Central memory CD8-positive, alpha-beta T cell (primary cell): ENCODE results near the gene HBD.

Source experiments
- ATAC-seq: fragments of 150-1000 bp; cut with Tn5 transposase; replicated peaks from 2 replicates; pipeline ENCODE4 v1.10.0; 2022; ENCODE audit warnings: mild to moderate bottlenecking, moderate FRiP score, moderate number of reproducible peaks; ENCODE audit not compliant: poor library complexity, severe bottlenecking; ENCODE audit errors: extremely low read depth
- DNase-seq, 2 donors: peaks; one replicate each; pipeline ENCODE4 v3.0.0; 2021; ENCODE audit warnings: low spot score in 2 of 2
- H3K27ac Mint-ChIP-seq: one replicate; pipeline ENCODE4 v1.8.0; 2022; ENCODE audit warnings: low read depth, mild to moderate bottlenecking, moderate library complexity, mixed read lengths
- H3K27me3 Mint-ChIP-seq: one replicate; pipeline ENCODE4 v1.8.0; 2022; ENCODE audit warnings: mixed read lengths
- H3K36me3 Mint-ChIP-seq: one replicate; pipeline ENCODE4 v1.8.0; 2022; ENCODE audit warnings: mild to moderate bottlenecking, moderate library complexity, mixed read lengths; ENCODE audit not compliant: insufficient read depth
- H3K4me1 Mint-ChIP-seq: one replicate; pipeline ENCODE4 v1.8.0; 2022; ENCODE audit warnings: mixed read lengths
- H3K4me3 Mint-ChIP-seq: one replicate; pipeline ENCODE4 v1.8.0; 2022; ENCODE audit warnings: mild to moderate bottlenecking, moderate library complexity, mixed read lengths
- H3K9me3 Mint-ChIP-seq: one replicate; pipeline ENCODE4 v1.8.0; 2022; ENCODE audit warnings: mixed read lengths

The HBD gene

GRCh38 chr11:5239046-5239445 is 4.8 kb upstream of the HBD start:
- no peaks in the 10 kb centered on the region for H3K36me3 Mint-ChIP-seq
- DNase-seq: no peak
- no peak overlapping the region for H3K4me3 Mint-ChIP-seq
- H3K4me1 Mint-ChIP-seq: no peaks in the 10 kb centered on the region
- no peak overlapping the region for H3K27ac Mint-ChIP-seq
- H3K9me3 Mint-ChIP-seq: no peaks in the 10 kb centered on the region
- no peaks in the 10 kb centered on the region for H3K27me3 Mint-ChIP-seq
- ATAC-seq: no peak

- H3K27ac Mint-ChIP-seq: no peak overlapping the region
Observed at GRCh38 chr11:5238486-5238885, 4.2 kb upstream of the HBD start.

GRCh38 chr11:5237420-5237819 is 3.1 kb upstream of the HBD start:
- no peaks in the 10 kb centered on the region for H3K27me3 Mint-ChIP-seq
- DNase-seq (no peak), ATAC-seq (no peak)
- no peaks in the 10 kb centered on the region for H3K4me1 Mint-ChIP-seq
- no peaks in the 10 kb centered on the region for H3K36me3 Mint-ChIP-seq
- no peak overlapping the region for H3K27ac Mint-ChIP-seq
- no peak overlapping the region for H3K4me3 Mint-ChIP-seq
- no peaks in the 10 kb centered on the region for H3K9me3 Mint-ChIP-seq

More at GRCh38 chr11:5238486-5238885, 4.2 kb upstream of the HBD start:
- DNase-seq: no peak
- Mint-ChIP-seq H3K27me3 (no peaks in the 10 kb centered on the region), H3K4me3 (no peak overlapping the region), H3K4me1 (no peaks in the 10 kb centered on the region), H3K36me3 (no peaks in the 10 kb centered on the region), H3K9me3 (no peaks in the 10 kb centered on the region)
- no peak for ATAC-seq

- no peak overlapping the region for H3K4me3 Mint-ChIP-seq
- DNase-seq: no peak
- no peaks in the 10 kb centered on the region for H3K27me3 Mint-ChIP-seq
- ATAC-seq: no peak
- H3K9me3 Mint-ChIP-seq: no peaks in the 10 kb centered on the region
- H3K4me1 Mint-ChIP-seq: no peaks in the 10 kb centered on the region
- no peaks in the 10 kb centered on the region for H3K36me3 Mint-ChIP-seq
- no peak overlapping the region for H3K27ac Mint-ChIP-seq
Observed at GRCh38 chr11:5235364-5236095, 1.2 kb upstream of the HBD start.

GRCh38 chr11:5233307-5233706 is 976 bp downstream of the HBD start:
- H3K4me1 Mint-ChIP-seq: no peaks in the 10 kb centered on the region
- H3K36me3 Mint-ChIP-seq: no peaks in the 10 kb centered on the region
- DNase-seq: no peak

GRCh38 chr11:5232821-5233220 is 1.5 kb downstream of the HBD start:
- Mint-ChIP-seq H3K27me3 (no peaks in the 10 kb centered on the region), H3K27ac (no peak overlapping the region), H3K4me1 (no peaks in the 10 kb centered on the region), H3K4me3 (no peak overlapping the region), H3K9me3 (no peaks in the 10 kb centered on the region), H3K36me3 (no peaks in the 10 kb centered on the region)
- DNase-seq: no peak
- ATAC-seq: no peak

More at GRCh38 chr11:5233307-5233706, 976 bp downstream of the HBD start:
- H3K9me3 Mint-ChIP-seq: no peaks in the 10 kb centered on the region
- no peak for ATAC-seq
- H3K27me3 Mint-ChIP-seq: no peaks in the 10 kb centered on the region
- no peak overlapping the region for H3K4me3 Mint-ChIP-seq
- no peak overlapping the region for H3K27ac Mint-ChIP-seq

- H3K4me3 Mint-ChIP-seq: no peak overlapping the region
- no peaks in the 10 kb centered on the region for H3K4me1 Mint-ChIP-seq
- H3K36me3 Mint-ChIP-seq: no peaks in the 10 kb centered on the region
- ATAC-seq (no peak), DNase-seq (no peak)
- no peaks in the 10 kb centered on the region for H3K9me3 Mint-ChIP-seq
- H3K27ac Mint-ChIP-seq: no peak overlapping the region
- no peaks in the 10 kb centered on the region for H3K27me3 Mint-ChIP-seq
Observed at GRCh38 chr11:5232176-5232575, 2.1 kb downstream of the HBD start.

GRCh38 chr11:5231111-5231510 is 3.2 kb downstream of the HBD start:
- Mint-ChIP-seq H3K27ac (no peak overlapping the region), H3K4me1 (no peaks in the 10 kb centered on the region), H3K27me3 (no peaks in the 10 kb centered on the region), H3K9me3 (no peaks in the 10 kb centered on the region), H3K4me3 (no peak overlapping the region), H3K36me3 (no peaks in the 10 kb centered on the region)
- DNase-seq (no peak), ATAC-seq (no peak)

- Mint-ChIP-seq H3K4me1 (no peaks in the 10 kb centered on the region), H3K4me3 (no peak overlapping the region), H3K27me3 (no peaks in the 10 kb centered on the region), H3K36me3 (no peaks in the 10 kb centered on the region), H3K27ac (no peak overlapping the region), H3K9me3 (no peaks in the 10 kb centered on the region)
- no peak for DNase-seq
- ATAC-seq: no peak
Observed at GRCh38 chr11:5230266-5230665, 4.0 kb downstream of the HBD start.

- ATAC-seq (no peak), DNase-seq (no peak)
- Mint-ChIP-seq H3K27me3 (no peaks in the 10 kb centered on the region), H3K36me3 (no peaks in the 10 kb centered on the region), H3K9me3 (no peaks in the 10 kb centered on the region), H3K4me1 (no peaks in the 10 kb centered on the region), H3K4me3 (no peak overlapping the region), H3K27ac (no peak overlapping the region)
Observed at GRCh38 chr11:5229796-5230195, 4.5 kb downstream of the HBD start.

- Mint-ChIP-seq H3K9me3 (no peaks in the 10 kb centered on the region), H3K36me3 (no peaks in the 10 kb centered on the region), H3K4me3 (no peak overlapping the region), H3K27ac (no peak overlapping the region), H3K27me3 (no peaks in the 10 kb centered on the region), H3K4me1 (no peaks in the 10 kb centered on the region)
- ATAC-seq (no peak), DNase-seq (no peak)
Observed at GRCh38 chr11:5229356-5229755, 4.9 kb downstream of the HBD start.

- Mint-ChIP-seq H3K9me3 (no peaks in the 10 kb centered on the region), H3K36me3 (no peaks in the 10 kb centered on the region), H3K27ac (no peak overlapping the region), H3K4me3 (no peak overlapping the region), H3K27me3 (no peaks in the 10 kb centered on the region), H3K4me1 (no peaks in the 10 kb centered on the region)
- no peak for DNase-seq
- ATAC-seq: no peak
Observed at GRCh38 chr11:5228124-5228523, 6.2 kb downstream of the HBD start.

- no peak for DNase-seq
- H3K4me3 Mint-ChIP-seq: no peak overlapping the region
Observed at GRCh38 chr11:5227681-5228080, 6.6 kb downstream of the HBD start.

More at GRCh38 chr11:5227681-5228080, 6.6 kb downstream of the HBD start:
- no peak overlapping the region for H3K27ac Mint-ChIP-seq
- no peaks in the 10 kb centered on the region for H3K36me3 Mint-ChIP-seq
- H3K9me3 Mint-ChIP-seq: no peaks in the 10 kb centered on the region
- H3K27me3 Mint-ChIP-seq: no peaks in the 10 kb centered on the region
- no peaks in the 10 kb centered on the region for H3K4me1 Mint-ChIP-seq
- no peak for ATAC-seq
